ENCODE results near the gene PPP1R12C. TPM values are rescaled to one million over a fixed set of nuclear protein-coding genes. Genes with fewer than 3 reads are reported as not detected.

The PPP1R12C gene
- total RNA-seq, 1 experiment from 2014 or later, result 79.9 TPM

GRCh38 chr19:55046975-55047622, 70.3 kb downstream of the PPP1R12C start:
- TF ChIP-seq CTCF (conservative IDR thresholded peaks at IDR 0.05), result no peak

More at GRCh38 chr19:55046975-55047622, 70.3 kb downstream of the PPP1R12C start:
- Histone ChIP-seq H3T11ph (ENCODE audit: low read length) (no peak overlapping the region), H2BK15ac (ENCODE audit: low read depth, low read length) (no peak overlapping the region), H3K4ac (ENCODE audit: low read depth, low read length) (no peak overlapping the region), H3K56ac (ENCODE audit: insufficient read length, low read depth, low read length) (no peak overlapping the region), H3K14ac (ENCODE audit: insufficient read depth, low read length) (no peak overlapping the region), H2BK5ac (ENCODE audit: insufficient read length, low read length) (no peak overlapping the region), H2BK20ac (ENCODE audit: low read depth, low read length, poor library complexity, severe bottlenecking) (no peak overlapping the region), H2BK12ac (ENCODE audit: insufficient read length, low read depth, low read length) (no peak overlapping the region), H4K20me1 (ENCODE audit: control insufficient read depth, insufficient read depth, insufficient read length) (no peaks in the 10 kb centered on the region), H2AK5ac (ENCODE audit: insufficient read length, low read length) (no peak overlapping the region), H3K79me1 (ENCODE audit: insufficient read depth, low read depth, low read length, poor library complexity, severe bottlenecking) (no peaks in the 10 kb centered on the region), H4K5ac (ENCODE audit: insufficient read length, low read depth, low read length) (no peak overlapping the region), H3K4me1 (ENCODE audit: insufficient read depth, low read length) (no peaks in the 10 kb centered on the region), H3K23ac (ENCODE audit: insufficient read length, low read depth, low read length) (no peak overlapping the region), H3K27me3 (ENCODE audit: insufficient read depth, low read length) (no peaks in the 10 kb centered on the region), H4K91ac (ENCODE audit: insufficient read length, low read depth, low read length) (no peak overlapping the region), H3K27ac (ENCODE audit: insufficient read length, low read depth, low read length) (no peak overlapping the region), H3K4me2 (ENCODE audit: insufficient read depth, insufficient read length, low read length) (no peak overlapping the region), H3K9ac (ENCODE audit: extremely low read depth, insufficient read length, low read length) (no peak overlapping the region), H2AFZ (ENCODE audit: low read length) (no peak overlapping the region), H3K18ac (ENCODE audit: insufficient read length, low read depth, low read length) (no peak overlapping the region), H3K23me2 (ENCODE audit: insufficient read length, low read depth, low read length, poor library complexity, severe bottlenecking) (no peaks in the 10 kb centered on the region), H4K8ac (replicated peaks; ENCODE audit: insufficient read length, low read depth, low read length) (no peak overlapping the region), H3K9me3 (ENCODE audit: control insufficient read depth, low read depth, low read length) (no peaks in the 10 kb centered on the region), H3K79me2 (ENCODE audit: insufficient read depth, low read length) (no peaks in the 10 kb centered on the region), H2BK120ac (ENCODE audit: low read depth, low read length, poor library complexity, severe bottlenecking) (no peak overlapping the region)
- Mint-ChIP-seq H3K4me1 (no peaks in the 10 kb centered on the region), H3K27me3 (ENCODE audit: low read depth) (no peaks in the 10 kb centered on the region), H3K27ac (no peak overlapping the region), H3K36me3 (ENCODE audit: insufficient read depth in 1 of 3, low read depth in 3 of 3) (peaks cover 31 to 79% (median 48%) of the 10 kb centered on the region in 3 experiments), H3K4me3 (no peak overlapping the region), H3K9me3 (no peaks in the 10 kb centered on the region)
- WGBS (ENCODE audit: extremely low coverage, insufficient read length, low lambda C conversion rate), result no CpG with 5 or more reads among the region's 17 CpGs
- no peak for DNase-seq

Measured in H9 (cell line).